GM18517 (cell line): ENCODE data around the gene GRIN3B.

Experiments used
- ATAC-seq: cut with Tn5 transposase; IDR thresholded peaks from one replicate; pipeline ENCODE4 v1.9.1; 2021; ENCODE audit warnings: mild to moderate bottlenecking, moderate library complexity; ENCODE audit not compliant: unreplicated experiment

Gene GRIN3B

GRCh38 chr19:1039646-1040475, 39.6 kb downstream of the GRIN3B start, which contains the start of gene ABCA7:
TSS of gene ABCA7 (plus strand) at chr19:1040107. CDS start at chr19:1041362, 1,255 bp downstream.
- ATAC-seq = peak; percentile 65

GRCh38 chr19:1040476-1041271, 40.5 kb downstream of the GRIN3B start:
- no peak for ATAC-seq

GRCh38 chr19:1041272-1041834, 41.1 kb downstream of the GRIN3B start:
- ATAC-seq = no peak

- ATAC-seq = no peak
These were observed 41.8 kb downstream of the GRIN3B start for GRCh38 chr19:1041835-1042685.

- no peak for ATAC-seq
These were observed 42.7 kb downstream of the GRIN3B start for GRCh38 chr19:1042689-1043511.

GRCh38 chr19:1045247-1045603, 45.0 kb downstream of the GRIN3B start:
- ATAC-seq = no peak

- ATAC-seq = no peak
These were observed 46.0 kb downstream of the GRIN3B start for GRCh38 chr19:1046117-1046626.

GRCh38 chr19:1046836-1047695, 46.8 kb downstream of the GRIN3B start:
- ATAC-seq = no peak

- no peak for ATAC-seq
These were observed 47.5 kb downstream of the GRIN3B start for GRCh38 chr19:1047696-1048147.

GRCh38 chr19:1049106-1049505, 48.9 kb downstream of the GRIN3B start:
- ATAC-seq = no peak

- no peak for ATAC-seq
These were observed 49.6 kb downstream of the GRIN3B start for GRCh38 chr19:1049800-1050199.

GRCh38 chr19:1050989-1051788, 51.0 kb downstream of the GRIN3B start:
- ATAC-seq = no peak

- ATAC-seq = no peak
These were observed 51.6 kb downstream of the GRIN3B start for GRCh38 chr19:1051791-1052190.

GRCh38 chr19:1052349-1052975, 52.2 kb downstream of the GRIN3B start:
- no peak for ATAC-seq

- ATAC-seq = no peak
These were observed 53.2 kb downstream of the GRIN3B start for GRCh38 chr19:1053176-1054101.
